ENCODE measurements around the gene PRPF6.

The PRPF6 gene

DNA sequence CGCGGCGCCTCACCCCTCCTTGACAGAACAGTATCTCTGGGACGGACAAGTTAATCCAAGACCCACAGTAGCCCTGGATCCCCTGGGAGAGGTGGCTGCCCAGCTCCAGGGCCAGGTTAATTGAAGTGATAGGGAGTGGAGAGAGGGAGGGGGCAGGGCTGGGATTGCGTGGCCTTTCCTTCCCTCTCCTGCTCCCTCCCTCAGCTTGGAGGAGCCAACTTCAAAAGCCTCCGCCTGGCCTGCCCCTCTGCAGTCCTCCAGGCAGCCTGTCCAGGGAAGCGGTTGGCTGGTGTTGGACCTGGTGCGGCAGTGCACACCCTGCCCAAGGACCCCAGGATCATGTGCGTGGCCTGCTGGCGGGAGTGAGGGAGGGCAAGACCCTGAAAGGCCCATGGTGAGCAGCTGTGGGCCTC, 55.0 kb downstream of the PRPF6 start, which contains the start of gene C20orf204:
Gene C20orf204, plus strand, starts transcription at position 250 of the 413 bp plus-strand sequence. Its CDS starts 142 bp downstream, at position 392.
- no peak for DNase-seq (ENCODE audit: low read depth)

DNA sequence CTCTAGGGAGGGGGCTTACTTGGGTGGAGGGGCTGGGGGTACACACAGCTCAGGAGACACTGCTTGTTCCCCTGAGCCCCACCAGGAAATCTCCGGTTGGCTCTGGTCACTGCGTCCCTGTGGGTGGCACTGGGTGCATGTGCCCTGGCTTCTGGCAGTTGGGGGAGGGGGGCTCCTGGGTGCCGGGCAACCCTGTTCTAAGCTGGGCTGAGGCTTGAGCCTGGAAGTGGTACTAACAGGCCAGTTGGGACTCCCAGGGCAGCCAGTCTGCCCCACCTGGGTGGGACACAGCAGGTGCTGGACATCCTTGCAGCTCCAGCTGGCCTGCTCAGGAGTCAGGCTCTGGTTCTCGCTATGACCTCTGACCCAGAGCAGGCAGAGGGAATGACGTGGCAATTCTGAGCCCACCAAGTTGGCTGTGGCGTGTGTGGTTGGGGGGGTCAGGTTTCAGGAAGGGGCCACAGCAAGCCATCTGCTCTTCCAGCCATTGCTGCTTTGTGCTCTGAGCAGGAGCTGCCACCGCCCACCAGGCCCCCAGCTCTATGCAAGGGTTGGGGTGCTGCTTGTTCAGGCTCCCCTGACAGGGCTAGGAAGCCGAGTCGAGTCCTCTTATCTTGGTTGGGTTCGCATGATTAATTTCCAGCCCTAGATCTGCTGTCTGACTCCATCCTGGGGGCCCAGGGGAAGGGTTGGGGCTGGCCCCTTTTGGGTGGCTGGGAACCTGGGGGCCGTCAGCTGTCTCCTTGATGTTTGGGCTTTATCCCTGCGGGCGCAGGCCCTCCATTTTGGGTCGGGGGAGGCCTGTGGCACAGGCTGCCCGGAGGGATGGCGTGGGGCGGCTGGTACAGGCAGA, 55.6 kb downstream of the PRPF6 start:
- DNase-seq (ENCODE audit: low read depth) = no peak

DNA sequence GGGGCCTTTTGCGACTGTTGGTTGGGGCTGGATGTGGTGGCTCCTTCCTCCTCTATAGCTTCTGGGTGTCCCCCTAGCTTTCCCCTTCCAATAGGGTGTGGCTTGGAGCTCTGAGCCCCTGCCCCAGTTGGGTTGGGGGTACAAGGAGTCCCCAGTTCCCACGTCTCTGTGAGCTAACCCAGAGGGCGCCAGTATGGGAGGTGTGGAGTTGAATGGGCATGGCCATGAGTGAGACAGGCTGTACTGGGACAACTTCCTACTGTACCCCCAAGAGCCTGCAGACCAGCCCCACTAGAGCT, 56.2 kb downstream of the PRPF6 start:
- DNase-seq (ENCODE audit: low read depth) = no peak

DNA sequence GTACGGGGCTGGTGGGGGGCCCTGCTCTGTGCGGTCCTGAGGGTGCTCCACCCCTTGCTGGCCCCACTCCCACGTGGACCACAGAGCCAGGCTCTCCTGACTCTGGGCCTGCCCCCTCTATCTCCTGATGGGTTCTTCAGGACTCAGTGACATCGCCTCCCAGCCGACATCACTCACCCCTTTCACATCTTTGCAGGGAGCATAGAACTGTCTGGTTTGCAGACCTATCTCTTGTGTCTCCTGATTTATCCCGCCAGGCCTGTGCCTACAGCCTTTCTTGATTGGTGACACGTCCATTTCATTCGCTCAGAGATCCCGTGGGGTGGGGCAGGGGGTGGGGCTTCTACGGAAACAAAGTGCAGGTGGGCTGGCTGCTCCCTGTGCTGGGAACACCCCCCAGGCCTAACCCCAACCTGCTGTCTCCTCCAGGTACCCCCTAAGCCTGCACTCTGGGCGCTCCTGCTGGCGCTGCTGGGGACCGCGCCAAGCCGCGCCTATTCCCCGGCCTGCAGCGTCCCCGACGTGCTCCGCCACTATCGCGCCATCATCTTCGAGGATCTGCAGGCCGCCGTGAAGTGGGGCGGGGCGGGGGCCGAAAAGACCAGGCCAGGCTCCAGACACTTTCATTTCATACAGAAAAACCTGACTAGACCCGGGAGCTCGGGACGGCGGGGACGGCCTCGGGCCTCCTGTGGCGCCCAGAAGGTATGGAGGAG, 56.7 kb downstream of the PRPF6 start:
- no peak for DNase-seq (ENCODE audit: low read depth)

DNA sequence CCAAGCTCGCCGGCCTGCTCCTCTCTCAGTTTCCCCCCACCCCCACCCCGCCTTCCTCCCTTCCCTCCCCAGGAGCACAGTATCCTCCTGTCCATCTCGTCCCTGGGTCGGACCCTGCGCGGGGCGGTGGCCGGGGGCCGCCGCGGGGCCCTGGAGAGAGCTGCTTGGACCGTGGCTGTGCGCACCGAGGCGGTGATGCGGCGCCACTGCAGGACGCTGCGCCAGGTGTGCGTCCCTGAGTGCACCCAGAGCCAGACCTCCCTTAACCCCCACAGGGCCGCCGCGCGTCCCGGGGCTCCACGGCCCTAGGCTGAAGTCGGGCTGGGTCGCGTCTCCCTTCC, 57.3 kb downstream of the PRPF6 start:
- DNase-seq (ENCODE audit: low read depth) = no peak

DNA sequence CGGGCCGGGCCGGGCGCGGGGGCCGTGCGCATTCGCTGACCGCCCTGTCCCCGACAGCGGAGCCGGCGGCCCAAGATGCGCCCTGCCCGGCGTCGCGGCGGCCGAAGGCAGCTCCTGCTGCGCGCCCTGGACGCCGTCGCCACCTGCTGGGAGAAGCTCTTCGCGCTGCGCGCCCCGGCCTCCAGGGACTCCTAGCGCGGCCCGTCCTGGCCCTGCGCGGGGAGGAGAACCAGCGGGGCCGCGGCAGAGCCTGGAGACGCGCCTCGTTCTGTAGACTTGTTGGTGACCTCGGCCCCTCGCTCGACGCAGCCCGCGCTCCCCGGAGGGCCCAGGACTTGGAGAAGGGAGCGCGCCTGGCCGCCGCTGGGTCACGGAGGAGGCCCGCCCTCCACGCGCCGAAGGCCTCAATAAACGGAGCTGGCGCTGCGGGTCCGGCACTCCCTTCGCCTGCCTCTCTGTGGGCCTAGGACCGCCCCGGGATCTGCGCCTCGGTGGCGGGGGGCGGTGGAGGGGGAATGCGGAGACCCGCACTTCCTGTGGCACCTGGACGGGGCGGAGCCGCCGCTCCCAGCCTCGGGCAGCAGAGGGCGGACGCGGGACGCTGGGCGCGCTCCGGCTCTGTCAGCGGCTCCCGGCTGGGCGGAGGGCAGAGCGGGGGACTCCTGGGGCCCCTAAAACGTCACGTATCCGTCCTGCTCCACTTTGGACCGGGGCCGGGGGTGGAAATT, 57.8 kb downstream of the PRPF6 start:
- peak; percentile 28 for DNase-seq (ENCODE audit: low read depth)

DNA sequence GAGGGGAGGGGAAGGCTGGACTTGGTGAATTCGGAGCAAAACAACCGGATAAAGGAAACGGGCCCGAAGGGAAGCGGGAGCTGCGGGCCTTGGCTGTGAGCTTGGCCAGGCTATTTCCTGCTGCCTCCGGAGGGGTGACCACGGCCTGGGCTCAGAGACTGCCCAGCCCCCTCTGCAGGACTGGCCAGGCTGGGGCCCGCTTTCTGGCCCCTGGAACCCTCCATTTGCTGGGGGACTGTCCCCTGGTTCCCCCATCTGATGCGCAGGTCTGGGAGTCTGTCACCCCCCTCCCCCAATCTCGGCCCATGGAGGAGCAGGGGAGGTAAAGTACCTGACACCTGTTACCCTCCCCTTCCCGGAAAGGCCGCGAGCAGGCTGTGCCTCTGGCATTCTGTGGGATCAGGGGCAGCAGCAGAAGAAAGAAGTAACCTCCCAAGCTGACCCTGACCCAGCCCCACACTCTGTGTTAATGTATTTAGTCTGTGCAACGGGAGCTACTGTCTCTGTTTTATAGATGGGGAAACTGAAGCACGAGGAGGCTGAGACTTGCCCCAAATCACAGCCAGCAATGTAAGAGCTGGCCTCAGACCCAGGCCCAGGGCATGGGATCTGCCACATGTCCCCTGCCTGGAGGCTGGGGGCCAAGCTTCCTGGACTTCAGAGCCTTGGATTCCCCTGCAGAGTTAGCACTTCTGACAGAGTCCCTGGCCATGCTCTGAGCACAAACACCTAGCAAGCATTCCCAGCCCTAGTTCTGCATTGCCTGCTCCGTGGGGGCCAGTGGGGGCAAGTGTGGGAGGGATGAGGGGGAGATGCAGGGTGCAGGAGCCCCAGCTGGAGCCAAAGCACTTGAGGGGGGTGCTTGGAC, 58.6 kb downstream of the PRPF6 start:
- DNase-seq (ENCODE audit: low read depth) = no peak

DNA sequence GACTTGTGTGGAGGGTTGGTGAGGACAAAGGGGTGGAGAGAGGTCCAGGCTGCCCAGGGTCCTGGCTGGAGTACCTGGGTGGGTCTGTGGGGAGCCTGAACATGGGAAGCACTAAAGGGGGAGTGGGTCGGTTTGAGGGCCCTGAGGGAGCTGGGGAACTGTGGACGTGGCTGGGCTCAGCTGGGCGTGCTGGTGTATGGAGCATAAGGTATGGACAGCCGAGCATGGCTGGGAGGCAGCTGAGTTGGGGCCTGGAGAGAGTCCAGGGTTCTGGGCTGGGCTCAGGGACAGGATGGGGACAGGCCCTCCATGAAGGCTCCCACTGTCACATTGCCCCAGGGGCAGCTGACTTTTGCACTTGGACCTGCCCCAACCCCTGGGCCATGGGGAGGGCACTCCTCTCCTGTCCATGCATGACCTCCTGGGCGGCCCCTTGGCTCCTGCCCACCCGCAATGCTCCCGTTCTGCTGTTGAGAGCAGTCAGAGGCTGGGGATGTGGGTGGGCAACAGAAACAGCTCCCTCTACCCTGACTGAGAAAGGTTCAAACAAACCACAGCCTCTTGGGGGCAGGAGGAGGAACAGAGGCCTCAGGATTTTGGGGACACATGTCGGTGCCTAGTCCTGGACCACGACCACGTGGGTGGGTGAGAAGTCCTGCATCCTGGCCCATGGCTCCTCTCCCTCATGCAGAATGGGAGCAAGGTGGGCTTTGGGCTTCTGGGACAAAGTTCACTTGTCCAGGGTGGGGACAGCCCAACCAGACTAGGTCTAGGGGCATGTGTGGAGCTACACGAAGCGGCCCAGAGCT, 59.5 kb downstream of the PRPF6 start:
- DNase-seq (ENCODE audit: low read depth) = no peak

DNA sequence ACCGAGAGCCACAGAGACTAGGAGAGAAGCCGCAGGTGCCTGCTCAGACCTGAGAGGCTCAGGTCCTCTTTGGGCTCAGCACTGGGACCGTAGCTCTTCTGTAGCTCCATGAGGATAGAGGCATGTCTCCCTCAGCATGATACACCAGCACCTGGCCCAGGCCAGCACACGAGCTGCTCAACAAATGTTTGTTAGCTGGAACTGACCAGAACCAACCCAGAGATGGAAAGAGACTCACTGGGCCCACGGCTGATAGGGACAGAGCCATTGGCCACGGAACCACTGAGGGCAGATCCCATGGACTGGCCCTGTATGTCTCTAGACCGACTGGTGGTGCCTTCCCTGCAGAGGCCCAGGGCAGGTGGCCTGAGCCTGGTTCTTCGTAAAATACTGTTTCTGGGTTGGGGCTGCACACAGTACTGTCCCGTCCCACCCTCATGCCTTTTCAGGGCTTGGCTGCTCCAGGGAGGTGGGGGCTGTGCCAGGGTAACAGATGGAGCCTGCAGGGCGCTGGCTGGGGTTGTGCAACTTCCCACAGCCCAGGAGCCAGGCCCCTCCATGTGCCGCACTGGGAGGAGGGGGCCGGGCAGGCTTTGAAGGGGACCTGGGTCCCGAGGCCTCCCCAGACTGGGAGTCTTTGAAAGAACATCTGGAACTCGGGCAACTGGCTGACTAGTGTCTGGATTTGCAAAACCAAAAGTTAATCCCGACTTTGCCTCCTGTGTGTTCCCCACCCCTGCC, 60.3 kb downstream of the PRPF6 start:
- DNase-seq (ENCODE audit: low read depth) = no peak

DNA sequence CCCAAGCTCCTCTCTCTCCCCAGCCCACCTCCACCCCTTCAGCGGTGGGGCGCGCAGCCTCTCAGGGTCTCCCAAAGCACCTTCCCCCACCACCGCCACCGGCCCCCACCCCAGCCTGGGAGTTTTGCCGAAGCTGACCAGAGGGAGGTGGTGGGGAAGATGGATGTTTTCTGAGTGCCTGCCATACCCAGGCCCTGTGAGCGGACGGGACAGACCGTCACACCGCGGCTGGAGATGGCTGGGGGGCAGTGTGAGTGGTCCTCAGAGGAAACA, 60.8 kb downstream of the PRPF6 start:
- no peak for DNase-seq (ENCODE audit: low read depth)

DNA sequence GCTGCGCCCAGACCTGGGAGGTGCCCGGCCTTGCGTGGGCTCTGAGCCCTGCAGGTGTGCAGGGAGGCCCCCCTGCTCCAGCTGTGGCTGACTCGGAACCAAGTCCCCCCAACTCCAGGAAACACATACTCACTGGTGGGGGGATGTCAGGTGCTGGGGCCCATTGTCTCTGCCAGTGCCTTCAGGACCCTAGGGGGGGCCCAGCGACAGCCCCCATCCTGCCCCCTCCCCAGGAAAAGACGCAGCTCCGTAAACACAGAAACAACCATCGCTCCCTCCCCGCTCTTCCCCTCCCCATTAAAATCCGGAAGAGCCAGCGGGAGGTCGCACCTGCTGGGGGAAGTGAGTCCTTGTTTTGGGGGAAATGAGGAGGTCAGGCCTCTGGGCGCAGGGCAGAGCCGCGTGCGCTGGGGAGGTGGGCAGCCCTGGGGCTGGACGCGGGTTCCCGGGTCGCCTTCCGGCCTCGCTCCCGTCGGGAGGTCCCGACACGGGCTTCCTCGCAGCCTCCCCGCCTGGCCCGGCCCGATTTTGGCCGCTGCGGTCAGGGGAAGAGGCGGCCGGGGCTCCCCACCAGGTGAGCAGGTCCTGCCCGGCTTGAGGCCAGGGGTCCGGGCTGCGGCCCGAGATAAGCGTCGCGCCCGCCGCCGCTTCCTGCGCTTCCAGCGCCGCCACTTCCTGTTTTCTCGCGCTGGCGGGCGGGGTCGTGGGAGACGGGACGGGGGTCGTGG, 61.3 kb downstream of the PRPF6 start:
- DNase-seq (ENCODE audit: low read depth) = no peak

DNA sequence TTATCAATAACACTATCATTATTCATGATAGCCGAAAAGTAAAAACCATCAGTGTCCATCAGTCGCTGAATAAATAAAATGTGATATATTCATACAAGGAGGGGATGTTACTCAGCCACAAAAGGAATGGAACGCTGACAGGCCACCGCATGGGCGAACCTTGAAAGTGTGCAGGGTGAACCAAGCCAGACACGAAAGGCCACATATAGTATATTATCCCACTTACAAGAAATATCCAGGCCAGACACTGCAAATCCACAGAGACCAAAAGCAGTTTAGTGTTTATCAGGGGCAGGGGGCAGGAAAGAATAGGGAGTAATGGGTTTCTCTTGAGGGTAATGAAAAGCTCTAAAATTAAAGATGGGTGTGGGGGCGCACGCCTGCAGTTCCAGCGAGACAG, 62.8 kb downstream of the PRPF6 start:
- no peak for DNase-seq (ENCODE audit: low read depth)

DNA sequence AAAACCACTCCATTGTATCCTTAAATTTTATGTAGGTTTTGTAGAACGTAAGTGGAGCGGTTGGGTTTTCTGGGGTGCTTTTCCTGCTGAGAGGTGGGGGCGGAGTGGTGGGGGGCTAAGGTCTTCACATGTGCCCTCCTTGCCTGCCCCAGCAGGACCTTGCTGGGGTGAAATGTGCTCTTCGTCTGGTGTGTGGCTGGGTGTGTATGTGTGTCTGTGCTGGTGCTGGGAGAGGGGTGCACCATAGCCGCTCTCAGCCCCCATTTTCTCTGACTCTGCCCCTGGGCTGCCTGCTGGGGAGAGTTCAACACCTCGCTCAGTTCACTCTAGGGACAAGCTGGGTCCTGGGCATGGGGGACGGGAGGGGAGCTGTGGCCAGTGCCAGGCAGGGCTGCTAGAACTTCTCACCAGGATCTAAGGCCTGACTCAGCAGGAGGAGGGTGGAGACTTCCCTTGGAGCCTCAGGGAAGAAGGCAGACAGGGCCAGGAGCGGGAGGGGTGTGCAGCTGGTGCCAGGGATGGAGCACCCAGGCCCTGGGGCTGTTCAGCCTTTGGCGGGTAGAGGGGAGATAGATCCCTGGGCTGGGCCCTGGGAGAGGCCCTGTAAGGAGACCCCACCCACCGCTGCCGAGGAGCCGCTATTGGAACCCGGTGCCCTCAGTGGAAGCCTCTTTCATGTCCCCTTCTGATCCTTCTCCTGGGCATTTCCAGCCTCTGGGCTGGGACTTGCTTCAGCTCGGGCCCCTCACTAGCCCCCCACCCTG, 63.7 kb downstream of the PRPF6 start:
- DNase-seq (ENCODE audit: low read depth) = no peak

DNA sequence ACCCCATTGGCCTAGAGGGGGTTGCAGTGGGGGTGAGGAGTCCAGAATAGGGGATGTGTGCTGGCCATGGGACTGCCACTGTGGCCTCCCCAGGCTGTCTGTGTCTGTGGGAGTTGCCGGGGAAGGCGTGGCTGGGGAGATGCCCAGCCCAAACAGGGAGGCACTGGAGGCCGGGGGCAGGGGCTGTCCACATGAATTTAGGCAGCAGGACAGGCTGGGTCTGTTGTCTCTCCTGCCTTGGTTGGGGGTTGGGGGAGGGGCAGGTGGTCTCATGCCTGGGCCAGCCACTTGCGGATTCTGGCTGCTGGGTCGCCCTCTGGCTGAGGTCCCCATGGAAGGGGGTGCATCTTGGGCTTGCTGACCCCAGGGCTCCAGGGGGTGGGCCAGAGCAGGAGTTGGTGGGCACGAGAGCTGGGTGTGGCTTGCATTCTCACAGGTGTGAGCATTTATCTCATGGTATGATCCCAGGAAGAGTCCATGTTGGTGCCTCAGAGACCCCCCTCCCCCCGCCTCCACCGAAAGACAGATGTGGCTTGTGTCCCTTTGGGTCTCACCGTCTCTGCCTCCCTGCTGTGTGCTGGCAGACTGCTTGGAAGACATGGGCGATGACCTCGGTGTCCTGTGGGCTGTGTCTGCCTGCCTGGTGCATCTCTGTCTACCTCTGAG, 64.5 kb downstream of the PRPF6 start:
- DNase-seq (ENCODE audit: low read depth) = no peak

DNA sequence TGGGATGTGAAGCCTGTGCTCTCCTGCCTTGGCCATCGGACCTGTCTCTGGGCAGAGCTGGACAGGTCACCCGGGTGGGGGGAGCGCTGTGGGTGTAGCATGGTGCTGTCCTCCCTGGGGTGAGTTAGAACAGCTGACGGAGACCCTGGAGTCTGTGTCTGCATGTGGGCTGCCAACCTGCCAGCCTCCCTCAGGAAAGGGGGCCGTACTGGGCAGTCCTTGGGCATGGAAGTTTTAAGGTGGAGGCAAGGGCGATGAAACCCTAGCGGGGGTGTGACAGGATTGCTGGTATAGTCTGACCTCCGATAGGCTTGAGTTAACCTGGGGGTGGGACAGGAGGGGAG, 66.1 kb downstream of the PRPF6 start:
- DNase-seq (ENCODE audit: low read depth) = no peak

DNA sequence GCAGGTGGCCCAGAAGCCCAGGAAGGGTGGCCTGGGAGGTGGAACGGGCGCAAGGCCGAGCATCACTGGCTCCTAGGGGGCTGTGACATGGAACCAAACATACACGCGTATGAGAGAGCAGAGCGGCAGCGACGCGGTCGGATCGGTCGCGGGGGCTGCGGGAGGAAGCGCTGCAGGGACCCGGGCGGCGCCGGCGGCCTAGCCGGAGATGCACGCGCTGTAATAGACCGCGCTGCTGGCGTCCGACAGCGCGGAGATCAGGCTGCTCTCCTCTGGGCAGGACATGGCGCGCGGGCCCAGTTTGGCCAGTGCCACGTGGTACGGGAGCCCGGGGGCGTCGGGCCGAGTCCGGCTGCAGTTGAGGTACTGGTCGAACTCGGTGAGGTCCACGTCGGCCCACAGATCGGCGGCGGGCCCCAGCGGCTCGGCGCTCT, 67.1 kb downstream of the PRPF6 start:
- DNase-seq (ENCODE audit: low read depth) = no peak

DNA sequence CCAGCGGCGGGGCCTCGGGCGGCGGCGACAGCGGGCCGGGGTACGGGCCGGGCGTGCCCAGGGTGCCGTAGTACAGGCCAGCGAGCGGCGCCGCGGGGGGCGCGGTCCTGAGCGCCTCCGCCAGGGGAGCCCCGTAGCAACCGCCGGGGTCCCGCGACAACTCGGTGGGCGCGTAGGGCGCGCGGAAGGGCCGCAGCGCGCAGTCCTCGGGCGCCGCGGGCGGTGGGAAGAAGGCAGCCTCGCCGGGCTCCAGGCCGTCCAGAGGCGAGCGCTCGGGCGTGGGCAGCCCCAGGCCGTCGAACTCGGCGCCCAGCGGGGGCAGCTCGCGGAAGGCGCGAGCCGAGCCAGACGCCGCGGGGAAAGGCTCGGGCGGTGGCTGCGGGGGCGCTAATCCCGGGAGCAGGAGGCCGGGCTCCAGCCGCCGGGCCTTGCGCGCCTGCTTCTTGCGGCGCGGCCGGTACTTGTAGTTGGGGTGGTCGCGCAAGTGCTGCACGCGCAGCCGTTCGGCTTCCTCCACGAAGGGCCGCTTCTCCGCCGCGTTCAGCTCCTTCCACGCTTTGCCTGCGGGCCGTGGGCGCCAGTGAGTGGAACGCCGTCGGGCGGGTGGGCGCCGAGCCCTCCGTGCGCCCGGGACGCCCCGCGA, 67.6 kb downstream of the PRPF6 start:
- no peak for DNase-seq (ENCODE audit: low read depth)

All from GM04504 (cell line).